CD14-positive monocyte (primary cell): ENCODE results near the gene ADAMTS10. TPM values are rescaled to one million over a fixed set of nuclear protein-coding genes. Genes with fewer than 3 reads are reported as not detected.

Source experiments
- DNase-seq, 3 donors: peaks; one replicate each; pipeline ENCODE4 v3.0.0-alpha.2; 2011 to 2022
- H2AFZ ChIP-seq: 2 replicates; pipeline ENCODE4 v1.6.0; 2012; ENCODE audit warnings: mild to moderate bottlenecking, low read depth, low read length, inconsistent platforms; ENCODE audit not compliant: insufficient read depth, poor library complexity, severe bottlenecking
- H3K27ac ChIP-seq, 2 donors: 1 replicate in 1 of 2; 2 replicates in 1 of 2; pipeline ENCODE4 v1.5.1; 2012 to 2013; ENCODE audit warnings: low read length in 2 of 2, control low read depth in 1 of 2, inconsistent platforms in 1 of 2, low read depth in 1 of 2, mild to moderate bottlenecking in 1 of 2
- H3K27me3 ChIP-seq, 2 donors: one replicate each; pipeline versions ENCODE4 v1.6.0 to v1.6.1; 2011 to 2013; ENCODE audit warnings: low read length in 2 of 2; ENCODE audit not compliant: control insufficient read depth in 2 of 2, insufficient read depth in 2 of 2
- H3K36me3 ChIP-seq, 2 donors: replicated peaks in 1 of 2; 1 replicate in 1 of 2; 2 replicates in 1 of 2; pipeline versions ENCODE4 v1.5.1 to v1.6.1; 2012 to 2013; ENCODE audit warnings: low read length in 2 of 2, control low read depth in 1 of 2, inconsistent platforms in 1 of 2, mild to moderate bottlenecking in 1 of 2; ENCODE audit not compliant: insufficient read depth in 2 of 2, control insufficient read depth in 1 of 2
- H3K4me1 ChIP-seq, 2 donors: 1 replicate in 1 of 2; 2 replicates in 1 of 2; pipeline versions ENCODE4 v1.5.1 to v1.6.1; 2012 to 2013; ENCODE audit warnings: low read length in 2 of 2, control low read depth in 1 of 2, inconsistent platforms in 1 of 2, mild to moderate bottlenecking in 1 of 2, moderate library complexity in 1 of 2; ENCODE audit not compliant: insufficient read depth in 2 of 2, control insufficient read depth in 1 of 2
- H3K4me2 ChIP-seq: replicated peaks from 2 replicates; pipeline ENCODE3; 2012; ENCODE audit warnings: low read length, moderate library complexity, mild to moderate bottlenecking; ENCODE audit not compliant: poor library complexity, severe bottlenecking; ENCODE audit errors: extremely low read depth
- H3K4me3 ChIP-seq, 3 experiments: fragments of 200-600 bp in 1 of 3; sonication (generic) in 1 of 3; replicated peaks in 1 of 3; 1 replicate in 2 of 3; 2 replicates in 1 of 3; pipeline ENCODE4 v1.5.1; 2011 to 2013; ENCODE audit warnings: low read length in 3 of 3, mild to moderate bottlenecking in 3 of 3, control low read depth in 2 of 3, low read depth in 2 of 3, inconsistent platforms in 1 of 3, moderate library complexity in 1 of 3
- H3K79me2 ChIP-seq: 2 replicates; pipeline ENCODE4 v1.6.0; 2012; ENCODE audit warnings: mild to moderate bottlenecking, control low read depth, inconsistent platforms, low read length, moderate library complexity; ENCODE audit not compliant: insufficient read depth
- H3K9ac ChIP-seq: 2 replicates; pipeline ENCODE4 v1.6.0; 2017; ENCODE audit warnings: low read length, mild to moderate bottlenecking; ENCODE audit not compliant: insufficient read depth, poor library complexity, severe bottlenecking
- H3K9me3 ChIP-seq, 2 donors: replicated peaks in 1 of 2; 1 replicate in 1 of 2; 2 replicates in 1 of 2; pipeline versions ENCODE4 v1.5.1 to v1.6.1; 2012 to 2013; ENCODE audit warnings: low read length in 2 of 2, control low read depth in 1 of 2; ENCODE audit not compliant: control insufficient read depth in 1 of 2, insufficient read depth in 1 of 2
- H4K20me1 ChIP-seq: 2 replicates; pipeline ENCODE4 v1.6.0; 2012; ENCODE audit warnings: mild to moderate bottlenecking, low read length, control low read depth, moderate library complexity; ENCODE audit not compliant: insufficient read depth
- H3K27ac Mint-ChIP-seq, 7 donors: one replicate each; pipeline ENCODE4 v1.8.0; 2020; ENCODE audit warnings: mild to moderate bottlenecking in 7 of 7, mixed read lengths in 7 of 7, moderate library complexity in 6 of 7, inconsistent platforms in 2 of 7
- H3K27me3 Mint-ChIP-seq, 3 donors: one replicate each; pipeline ENCODE4 v1.8.0; 2021 to 2022; ENCODE audit warnings: low read depth in 3 of 3, mild to moderate bottlenecking in 3 of 3, mixed read lengths in 3 of 3, moderate library complexity in 3 of 3, inconsistent platforms in 1 of 3
- H3K36me3 Mint-ChIP-seq, 2 donors: one replicate each; pipeline ENCODE4 v1.8.0; 2020; ENCODE audit warnings: mixed read lengths in 2 of 2, inconsistent platforms in 1 of 2, mild to moderate bottlenecking in 1 of 2
- H3K4me1 Mint-ChIP-seq: one replicate; pipeline ENCODE4 v1.8.0; 2020; ENCODE audit warnings: mild to moderate bottlenecking, mixed read lengths
- H3K4me3 Mint-ChIP-seq, 2 donors: one replicate each; pipeline ENCODE4 v1.8.0; 2020; ENCODE audit warnings: mild to moderate bottlenecking in 2 of 2, mixed read lengths in 2 of 2, moderate library complexity in 1 of 2
- H3K9me3 Mint-ChIP-seq, 7 donors: one replicate each; pipeline ENCODE4 v1.8.0; 2020 to 2022; ENCODE audit warnings: mixed read lengths in 7 of 7, mild to moderate bottlenecking in 6 of 7, moderate library complexity in 6 of 7, inconsistent platforms in 2 of 7
- CTCF ChIP-seq: fragments of 200-600 bp; IDR thresholded peaks from one replicate; pipeline ENCODE4 v1.8.0; 2022; ENCODE audit warnings: antibody characterized with exemption, mild to moderate bottlenecking
- WGBS: methylation state at CpG from one replicate; pipeline ENCODE4 v1.1.5; 2013; ENCODE audit warnings: missing lambda C conversion rate; ENCODE audit not compliant: insufficient coverage; 5-methylcytosine and 5-hydroxymethylcytosine counted together
- intact Hi-C, 2 donors: fragments of 100-400 bp; cut with micrococcal nuclease; formaldehyde crosslinking; loops; one replicate each; pipeline versions ENCODE4 v1.15.0 to v1.15.1; 2023
- polyA plus RNA-seq, 3 donors: library from polyadenylated mRNA; depleted of rRNA in 1 of 3; unstranded in 2 of 3; stranded (reverse) in 1 of 3; fragments of 300-500 nt in 2 of 3; fragments of >200 nt in 1 of 3; fragmentation: Illumina TruSeq in 2 of 3; gene quantifications; 1 replicate in 2 of 3; 2 replicates in 1 of 3; pipeline ENCODE4 v1.2.3, GENCODE V29; 2012 to 2021

Gene ADAMTS10
- polyA plus RNA-seq, 3 donors, result 2.3 TPM; not detected in 2

GRCh38 chr19:8531470-8531869 is 79.0 kb downstream of the ADAMTS10 start:
- H3K36me3 Mint-ChIP-seq, result peaks cover 75 to 98% of the 10 kb centered on the region in 2 donors
- H3K27me3 Mint-ChIP-seq, result peaks cover 0 to 10% (median 2%) of the 10 kb centered on the region in 3 donors
- Histone ChIP-seq H3K4me3 (no peak overlapping the region), H3K9me3 (no peaks in the 10 kb centered on the region), H4K20me1 (peaks cover 100% of the 10 kb centered on the region), H3K4me1 (no peaks in the 10 kb centered on the region), H3K79me2 (peaks cover 69% of the 10 kb centered on the region), H3K27ac (peak overlapping the region in 1 of 2 donors; percentile 1), H3K27me3 (no peaks in the 10 kb centered on the region), H2AFZ (no peak overlapping the region), H3K9ac (no peak overlapping the region), H3K4me2 (no peak overlapping the region), H3K36me3 (peaks cover 92 to 100% of the 10 kb centered on the region in 2 donors)
- H3K4me1 Mint-ChIP-seq, result peaks cover 14% of the 10 kb centered on the region
- peaks cover 0 to 8% (median 0%) of the 10 kb centered on the region in 7 donors for H3K9me3 Mint-ChIP-seq
- TF ChIP-seq CTCF, result no peak
- no CpG with 5 or more reads among the region's 7 CpGs for WGBS
- intact Hi-C loops, result no loop called here
- H3K27ac Mint-ChIP-seq, result peak overlapping the region in 2 of 7 donors; percentile 18 to 37
- H3K4me3 Mint-ChIP-seq, result no peak overlapping the region
- DNase-seq, result peak in 1 of 3 donors; percentile 1

Other genes with a start within 250 kb of the ADAMTS10 start
- not detected for gene ANGPTL4, start 246.6 kb downstream of the ADAMTS10 start, polyA plus RNA-seq
- gene RAB11B, start 220.4 kb downstream of the ADAMTS10 start, polyA plus RNA-seq, result 100 to 1,000 TPM in 1 of 3 donors, 10 to 100 TPM in 2; 36.5 to 128 (median 45.4) TPM
- 100 to 1,000 TPM in 1 of 3 donors, 10 to 100 TPM in 2; 47.8 to 117 (median 90.8) TPM for gene MARCHF2, start 197.4 kb downstream of the ADAMTS10 start, polyA plus RNA-seq
- 100 to 1,000 TPM in 2 of 3 donors, 10 to 100 TPM in 1; 77.0 to 121 (median 116) TPM for gene HNRNPM, start 165.7 kb downstream of the ADAMTS10 start, polyA plus RNA-seq
- gene PRAM1, start 108.1 kb downstream of the ADAMTS10 start, polyA plus RNA-seq, result 100 to 1,000 TPM in 1 of 3 donors, 10 to 100 TPM in 2; 43.3 to 264 (median 69.0) TPM
- 10 to 100 TPM in 1 of 3 donors, 1 to 10 TPM in 2; 4.1 to 21.1 (median 4.7) TPM for gene ZNF414, start 96.5 kb downstream of the ADAMTS10 start, polyA plus RNA-seq
- 100 to 1,000 TPM; 121 to 707 (median 197) TPM for gene MYO1F, start 33.3 kb downstream of the ADAMTS10 start, polyA plus RNA-seq
- gene NFILZ, start 19.9 kb upstream of the ADAMTS10 start, polyA plus RNA-seq, result not detected
- gene ACTL9, start 88.1 kb upstream of the ADAMTS10 start, polyA plus RNA-seq, result not detected
- not detected for gene OR2Z1, start 110.9 kb upstream of the ADAMTS10 start, polyA plus RNA-seq
- gene ZNF558, start 221.6 kb upstream of the ADAMTS10 start, polyA plus RNA-seq, result 10 to 100 TPM in 1 of 3 donors, 1 to 10 TPM in 2; 3.7 to 22.1 (median 5.6) TPM
- gene MBD3L1, start 221.7 kb upstream of the ADAMTS10 start, polyA plus RNA-seq, result not detected